Body of pancreas (tissue), 4 donors: ENCODE results near the gene SLC39A7.

Experiments
- POLR2A ChIP-seq, 3 donors: fragments of 450-650 bp; IDR thresholded peaks; one replicate each; pipeline ENCODE4 v1.6.1; 2016; ENCODE audit warnings: antibody characterized with exemption in 3 of 3, mild to moderate bottlenecking in 2 of 3
- TF ChIP-seq, protein P1 (sequence below), 7 experiments: fragments of 450-650 bp in 4 of 7; fragments of 200-600 bp in 3 of 7; sonication (generic) in 3 of 7; IDR thresholded peaks; one replicate each; pipeline ENCODE4 v1.5.1; 2016 to 2019; ENCODE audit warnings: antibody characterized with exemption in 7 of 7

DNA sequence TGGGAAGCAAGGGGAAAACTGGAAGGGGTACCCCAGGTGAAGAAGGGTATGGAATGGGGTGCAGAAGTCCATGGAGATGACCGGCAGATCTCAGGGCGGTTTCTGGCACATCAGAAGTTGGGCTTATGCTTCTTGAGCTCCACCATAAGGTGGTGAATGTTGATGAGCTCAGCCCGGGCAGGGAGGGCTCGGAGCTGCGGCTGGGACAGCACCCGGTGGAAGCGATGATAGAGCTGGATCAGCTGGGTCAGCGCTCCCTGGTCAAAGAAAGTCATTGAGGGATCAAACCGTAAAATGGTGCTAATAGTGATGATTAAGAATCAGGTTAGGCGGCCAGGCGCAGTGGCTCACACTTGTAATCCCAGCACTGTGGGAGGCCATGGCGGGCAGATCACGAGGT lies 50.1 kb downstream of the SLC39A7 start:
- TF ChIP-seq, protein P1, sequence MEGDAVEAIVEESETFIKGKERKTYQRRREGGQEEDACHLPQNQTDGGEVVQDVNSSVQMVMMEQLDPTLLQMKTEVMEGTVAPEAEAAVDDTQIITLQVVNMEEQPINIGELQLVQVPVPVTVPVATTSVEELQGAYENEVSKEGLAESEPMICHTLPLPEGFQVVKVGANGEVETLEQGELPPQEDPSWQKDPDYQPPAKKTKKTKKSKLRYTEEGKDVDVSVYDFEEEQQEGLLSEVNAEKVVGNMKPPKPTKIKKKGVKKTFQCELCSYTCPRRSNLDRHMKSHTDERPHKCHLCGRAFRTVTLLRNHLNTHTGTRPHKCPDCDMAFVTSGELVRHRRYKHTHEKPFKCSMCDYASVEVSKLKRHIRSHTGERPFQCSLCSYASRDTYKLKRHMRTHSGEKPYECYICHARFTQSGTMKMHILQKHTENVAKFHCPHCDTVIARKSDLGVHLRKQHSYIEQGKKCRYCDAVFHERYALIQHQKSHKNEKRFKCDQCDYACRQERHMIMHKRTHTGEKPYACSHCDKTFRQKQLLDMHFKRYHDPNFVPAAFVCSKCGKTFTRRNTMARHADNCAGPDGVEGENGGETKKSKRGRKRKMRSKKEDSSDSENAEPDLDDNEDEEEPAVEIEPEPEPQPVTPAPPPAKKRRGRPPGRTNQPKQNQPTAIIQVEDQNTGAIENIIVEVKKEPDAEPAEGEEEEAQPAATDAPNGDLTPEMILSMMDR (IDR thresholded peaks at IDR 0.05): no peak
- no peak for TF ChIP-seq POLR2A (IDR thresholded peaks at IDR 0.05)
